Central memory CD4-positive, alpha-beta T cell (primary cell): ENCODE results near the gene PPM1J.
"Not testable (repeated sequence)": the region's sequence is repeated elsewhere in the genome, so short reads cannot be mapped to it uniquely, and the experiment has no call there.

Source experiments
- DNase-seq: peaks from one replicate; pipeline ENCODE4 v3.0.0; 2022

The PPM1J gene

GRCh38 chr1:112721294-112721693, 6.2 kb upstream of the PPM1J start:
- not testable (repeated sequence) for DNase-seq

- DNase-seq, result no peak
Observed at GRCh38 chr1:112720800-112721199, 5.7 kb upstream of the PPM1J start.

- no peak for DNase-seq
Observed at GRCh38 chr1:112719706-112720105, 4.6 kb upstream of the PPM1J start.

GRCh38 chr1:112718691-112719418, 3.7 kb upstream of the PPM1J start:
- peak; percentile 61 for DNase-seq

GRCh38 chr1:112717263-112717873, 2.2 kb upstream of the PPM1J start:
- DNase-seq, result no peak

- DNase-seq, result peak; percentile 71
Observed at GRCh38 chr1:112716133-112716720, 1.1 kb upstream of the PPM1J start.

GRCh38 chr1:112714313-112715263, 544 bp downstream of the PPM1J start:
- no peak for DNase-seq

GRCh38 chr1:112713466-112714312, 1.4 kb downstream of the PPM1J start:
- no peak for DNase-seq

GRCh38 chr1:112712701-112713128, 2.4 kb downstream of the PPM1J start:
- DNase-seq, result no peak

- no peak for DNase-seq
Observed at GRCh38 chr1:112712191-112712590, 2.9 kb downstream of the PPM1J start.

GRCh38 chr1:112711670-112712069, 3.5 kb downstream of the PPM1J start:
- no peak for DNase-seq

GRCh38 chr1:112711041-112711440, 4.1 kb downstream of the PPM1J start:
- DNase-seq, result no peak

GRCh38 chr1:112710586-112710985, 4.5 kb downstream of the PPM1J start:
- no peak for DNase-seq

GRCh38 chr1:112710159-112710558, 5.0 kb downstream of the PPM1J start:
- DNase-seq, result no peak

- no peak for DNase-seq
Observed at GRCh38 chr1:112708489-112708888, 6.6 kb downstream of the PPM1J start.

- no peak for DNase-seq
Observed at GRCh38 chr1:112708002-112708448, 7.1 kb downstream of the PPM1J start.

GRCh38 chr1:112707221-112708001, 7.7 kb downstream of the PPM1J start:
- DNase-seq, result peak; percentile 42

- DNase-seq, result no peak
Observed at GRCh38 chr1:112706505-112707220, 8.5 kb downstream of the PPM1J start, which contains the start of gene RHOC. RHOC (minus strand) TSS chr1:112707127; CDS start chr1:112703799, 3,328 bp downstream.

GRCh38 chr1:112704934-112705627, 10.1 kb downstream of the PPM1J start:
- peak; percentile 48 for DNase-seq
